Skin of body (tissue), 2 donors: ENCODE data around the gene EPHA3. TPM values are rescaled to one million over a fixed set of nuclear protein-coding genes. Genes with fewer than 3 reads are reported as not detected.

ENCODE experiments used
- DNase-seq: peaks from one replicate; lab custom pipeline; 2025; lab: John Stamatoyannopoulos, UW
- total RNA-seq: library from RNA; depleted of rRNA; stranded (reverse); fragments of >200 nt; gene quantifications from one replicate; pipeline ENCODE4 v1.2.3, GENCODE V29; 2014

EPHA3 gene
- total RNA-seq, 1 donor from 2014 or later = 11.0 TPM

DNA sequence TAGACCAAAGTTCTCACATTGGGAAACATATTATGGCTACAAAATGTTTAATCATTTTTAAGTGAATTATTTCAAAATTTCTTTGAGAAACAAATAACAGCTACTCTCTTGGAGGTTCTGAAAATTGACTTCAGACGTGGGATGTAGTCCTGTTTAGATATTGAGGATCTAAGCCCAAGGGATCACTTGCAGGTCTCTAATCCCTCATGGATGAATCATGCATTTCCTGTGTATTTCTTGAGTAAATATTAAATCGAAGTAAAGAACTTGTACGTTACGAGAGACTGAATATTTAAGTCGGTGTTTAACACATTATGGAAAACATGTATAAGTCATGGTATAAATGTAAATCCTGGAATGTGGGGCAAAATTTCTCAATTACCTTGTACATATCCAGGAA lies 119.8 kb downstream of the EPHA3 start:
- DNase-seq = no peak

- DNase-seq = no peak
These were observed 120.2 kb downstream of the EPHA3 start for GRCh38 chr3:89227634-89228033.

DNA sequence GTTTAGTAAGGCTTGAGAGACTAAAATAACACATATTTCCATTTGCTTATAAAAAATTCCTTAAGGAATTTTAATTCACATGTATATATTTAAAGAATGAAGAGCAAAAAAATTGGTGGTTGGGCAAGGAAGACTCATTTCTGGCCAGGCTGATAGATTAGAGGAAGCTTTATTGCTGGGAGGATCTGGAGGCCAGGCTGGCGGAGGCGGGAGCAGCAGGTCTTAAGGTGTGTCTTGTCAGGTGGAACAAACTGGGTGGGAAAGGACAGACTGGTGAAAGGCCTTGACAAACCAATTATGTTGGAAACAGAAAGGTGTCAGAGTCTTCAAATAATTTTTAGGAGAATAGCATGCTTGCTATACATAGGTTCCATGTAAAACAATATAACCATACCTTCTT lies 124.7 kb downstream of the EPHA3 start:
- DNase-seq = no peak

DNA sequence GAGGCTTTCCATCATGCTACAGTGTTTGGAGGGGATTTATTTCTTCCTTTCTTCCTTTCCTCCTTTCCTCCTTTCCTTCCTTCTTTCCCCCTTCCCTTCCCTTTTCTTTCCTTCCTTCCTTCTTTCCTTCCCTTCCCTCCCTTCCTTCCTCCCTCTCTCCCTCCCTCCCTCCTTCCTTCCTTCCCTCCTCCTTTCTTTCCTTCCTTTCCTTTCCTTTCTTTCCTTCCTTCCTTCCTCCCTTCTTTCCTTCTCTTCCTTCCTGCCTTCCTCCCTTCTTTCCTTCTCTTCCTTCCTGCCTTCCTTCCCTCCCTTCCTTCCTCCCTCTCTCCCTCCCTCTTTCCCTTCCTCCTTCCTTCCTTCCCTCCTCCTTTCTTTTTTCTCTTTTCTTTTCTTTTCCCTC lies 127.2 kb downstream of the EPHA3 start:
- no peak for DNase-seq

DNA sequence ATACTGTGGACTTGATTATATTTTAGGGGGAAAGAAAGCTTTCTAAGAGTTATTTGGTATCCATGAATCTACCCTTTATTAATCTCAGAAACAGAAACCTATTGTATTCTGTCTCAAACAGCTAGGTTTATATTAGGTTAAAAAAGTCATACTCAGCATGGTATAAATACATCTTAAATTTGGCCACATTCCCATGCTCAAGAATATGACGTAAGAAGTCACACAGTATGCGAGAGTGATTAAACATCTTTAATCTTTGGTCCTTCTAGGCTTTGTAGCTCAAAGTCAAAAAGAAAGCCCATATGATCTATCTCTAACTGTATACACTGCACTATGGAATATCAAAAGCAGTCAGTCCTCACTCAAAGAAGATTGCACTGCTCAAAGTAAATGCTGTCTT lies 131.4 kb downstream of the EPHA3 start:
- no peak for DNase-seq

DNA sequence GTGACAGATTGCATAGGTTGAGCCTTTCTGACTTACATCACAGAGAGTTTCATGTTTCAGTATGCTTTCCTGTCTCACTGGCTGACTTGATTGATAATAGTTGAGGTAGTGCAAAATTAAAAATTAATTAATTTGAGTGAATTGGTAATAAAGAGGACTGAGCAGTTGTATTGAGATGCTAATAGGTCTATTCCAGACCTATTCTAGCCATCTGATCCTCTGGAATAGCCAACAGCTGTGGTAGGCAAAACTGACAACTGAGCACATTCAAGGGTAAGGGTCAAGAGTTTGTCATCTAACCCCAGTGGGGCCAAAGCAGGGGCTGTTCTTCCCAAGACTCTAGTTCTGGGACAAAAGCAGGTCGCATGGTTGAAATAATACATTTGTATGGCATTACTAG lies 132.4 kb downstream of the EPHA3 start:
- DNase-seq = no peak

- DNase-seq = no peak
These were observed 138.2 kb downstream of the EPHA3 start for GRCh38 chr3:89245612-89246011.

- no peak for DNase-seq
These were observed 138.9 kb downstream of the EPHA3 start for GRCh38 chr3:89246326-89246725.

- DNase-seq = no peak
These were observed 143.3 kb downstream of the EPHA3 start for GRCh38 chr3:89250742-89251141.

GRCh38 chr3:89252016-89252415 lies 144.6 kb downstream of the EPHA3 start:
- DNase-seq = no peak

DNA sequence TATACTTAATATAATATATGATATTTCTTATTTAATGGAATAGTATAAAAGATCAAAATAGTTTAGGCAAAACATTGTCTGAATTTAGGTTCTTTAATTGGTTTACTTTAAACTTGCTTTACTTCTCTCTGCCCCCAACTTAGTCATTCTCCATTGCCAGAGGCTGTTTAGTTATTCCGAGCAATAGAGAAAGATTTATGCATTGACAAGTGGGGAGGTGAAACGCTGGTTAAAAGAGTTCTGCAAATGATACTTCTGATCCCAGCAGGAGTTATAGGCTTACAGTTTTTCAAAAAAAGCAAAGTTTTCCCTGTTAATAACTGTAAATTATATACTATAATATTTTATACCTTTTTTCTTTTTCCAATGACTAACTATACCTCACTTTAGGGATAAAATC lies 145.4 kb downstream of the EPHA3 start:
- no peak for DNase-seq

DNA sequence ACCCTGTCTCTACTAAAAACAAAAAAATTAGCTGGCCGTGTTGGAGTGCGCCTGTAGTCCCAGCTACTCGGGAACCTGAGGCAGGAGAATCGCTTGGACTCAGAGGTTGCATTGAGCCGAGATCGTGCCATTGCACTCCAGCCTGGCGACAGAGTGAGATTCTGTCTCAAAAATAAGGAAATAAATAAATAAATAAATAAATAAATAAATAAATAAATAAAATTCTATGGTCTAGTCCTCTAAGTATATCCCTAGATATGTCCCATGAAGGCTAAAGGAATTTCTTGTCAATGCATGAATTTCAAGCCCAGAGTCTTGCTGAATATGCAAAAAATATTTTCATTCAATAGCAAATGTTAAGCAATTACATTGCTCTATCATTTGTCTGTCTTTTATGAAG lies 149.0 kb downstream of the EPHA3 start:
- no peak for DNase-seq

GRCh38 chr3:89256882-89257281 lies 149.5 kb downstream of the EPHA3 start:
- no peak for DNase-seq

DNA sequence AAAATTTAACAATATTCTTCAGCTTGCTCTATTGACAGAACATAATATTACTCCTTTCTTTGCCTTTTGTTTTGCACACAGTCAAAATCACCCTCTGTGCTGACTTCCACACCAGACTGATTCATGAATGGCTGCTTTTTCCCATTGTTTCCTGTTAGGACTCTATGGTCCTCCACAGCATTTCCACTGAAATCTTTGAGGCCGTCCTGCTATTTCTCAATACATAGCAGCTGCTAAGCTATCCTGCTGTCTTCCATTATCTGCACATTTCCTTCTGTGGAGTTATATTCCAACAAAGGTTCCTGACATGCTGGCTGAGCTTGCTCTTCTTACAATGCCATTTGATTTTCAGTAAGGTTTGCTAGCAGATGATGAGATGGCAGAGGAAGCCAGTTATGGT lies 153.3 kb downstream of the EPHA3 start:
- no peak for DNase-seq

DNA sequence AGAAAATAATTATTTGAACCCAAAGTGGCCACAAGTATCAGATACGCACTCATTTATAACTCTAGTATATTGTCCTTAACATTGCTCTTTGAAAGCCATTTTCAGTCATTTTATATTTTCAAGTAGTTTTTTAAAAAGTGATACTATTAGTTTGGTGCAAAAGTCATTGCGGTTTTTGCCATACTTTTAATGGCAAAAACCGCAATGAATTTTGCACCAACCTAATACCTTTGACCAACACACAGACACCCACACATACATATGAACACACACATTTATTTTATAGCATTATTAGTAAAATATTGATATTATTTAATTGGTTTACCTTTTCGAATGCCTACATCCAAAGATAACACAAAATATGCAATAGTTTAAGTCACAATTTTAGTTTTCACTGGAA lies 154.3 kb downstream of the EPHA3 start:
- no peak for DNase-seq

DNA sequence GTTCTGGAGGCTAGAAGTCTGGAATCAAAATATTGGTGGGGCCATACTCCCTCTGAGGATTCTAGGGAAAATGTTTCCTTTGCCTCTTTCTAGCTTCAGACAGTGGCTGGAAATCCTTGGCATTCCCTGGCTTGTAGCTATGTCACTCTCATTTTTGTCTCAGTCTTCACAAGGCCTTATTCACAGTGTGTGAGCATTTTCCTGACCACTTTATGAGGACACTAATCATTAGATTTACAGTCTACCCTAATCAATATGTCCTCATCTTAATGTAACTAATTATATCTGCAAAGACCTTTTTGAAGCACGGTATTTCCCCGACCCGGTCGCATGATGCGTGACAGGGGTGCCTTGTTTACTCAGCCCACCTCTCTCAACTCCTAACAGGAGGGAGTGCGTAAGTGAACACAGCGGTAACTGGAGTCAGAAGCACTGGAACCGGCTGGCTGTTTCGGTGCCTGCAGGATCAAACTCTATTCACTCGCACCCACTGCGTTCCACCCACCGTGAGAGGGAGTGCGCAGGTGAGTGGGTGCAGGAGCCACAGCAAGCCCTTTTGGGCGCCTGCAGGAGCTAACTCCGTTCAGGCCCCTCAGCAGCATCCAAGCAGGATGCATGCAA lies 155.0 kb downstream of the EPHA3 start:
- no peak for DNase-seq

DNA sequence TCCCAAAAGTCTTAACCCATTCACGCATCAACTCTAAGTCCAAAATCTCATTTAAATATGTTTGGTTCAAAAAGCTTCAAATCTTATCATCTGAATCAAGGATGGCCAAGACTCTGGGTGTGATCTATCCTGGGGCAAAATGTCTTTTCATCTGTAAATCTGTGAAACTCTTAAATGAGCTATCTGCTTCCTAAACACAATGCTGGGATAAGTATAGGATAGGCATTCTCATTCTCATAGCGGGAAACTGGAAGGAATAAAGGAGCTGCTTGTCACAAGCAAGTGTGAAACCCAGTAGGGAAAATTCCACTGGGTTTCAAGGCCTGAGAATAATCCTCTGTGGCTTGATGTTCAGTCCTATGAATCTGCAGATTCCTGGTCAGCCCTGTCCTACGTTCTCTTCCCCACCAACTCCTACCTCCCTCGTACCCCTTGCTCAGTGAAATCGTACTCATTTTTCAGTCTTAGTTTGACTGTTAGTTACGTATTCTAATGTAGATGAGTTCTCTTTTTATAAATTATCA lies 156.7 kb downstream of the EPHA3 start:
- no peak for DNase-seq

DNA sequence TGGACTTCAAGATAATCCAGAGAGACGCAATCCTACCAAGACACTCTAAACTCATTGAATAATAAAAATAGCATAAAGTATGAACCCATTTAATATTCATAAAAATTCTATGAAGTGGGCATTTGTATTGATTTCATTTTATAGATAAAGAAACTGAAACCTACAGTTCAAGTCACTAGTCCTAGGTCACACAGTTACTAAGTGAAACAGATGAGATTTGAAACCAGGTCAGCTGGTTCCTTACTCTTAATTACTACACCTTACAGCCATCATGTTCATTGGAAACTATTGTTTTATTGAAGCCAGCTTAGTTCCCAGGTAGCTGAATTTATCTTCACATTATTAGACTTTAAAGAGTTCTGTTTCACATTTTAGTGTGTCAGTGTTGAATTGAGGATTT lies 158.7 kb downstream of the EPHA3 start:
- DNase-seq = no peak

DNA sequence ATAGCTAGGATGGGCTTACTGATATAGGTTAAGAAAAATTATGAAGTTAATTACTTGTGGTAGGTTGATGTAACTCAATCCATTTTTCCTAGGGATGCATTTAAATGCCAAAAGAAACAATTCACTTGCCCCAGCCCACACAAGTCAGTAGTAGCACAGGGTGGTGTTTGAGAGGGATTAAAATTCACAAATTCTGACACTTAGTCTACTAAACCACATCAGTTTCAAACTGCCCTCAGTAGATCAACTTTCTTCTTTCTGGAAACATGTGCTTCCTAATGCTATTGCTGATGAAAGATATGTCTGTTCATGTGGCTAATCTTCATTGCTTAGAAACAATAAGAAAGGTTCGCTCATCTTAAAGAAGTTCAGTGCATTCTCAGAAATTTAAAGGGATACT lies 160.6 kb downstream of the EPHA3 start:
- DNase-seq = no peak

GRCh38 chr3:89270201-89270600 lies 162.8 kb downstream of the EPHA3 start:
- DNase-seq = no peak

DNA sequence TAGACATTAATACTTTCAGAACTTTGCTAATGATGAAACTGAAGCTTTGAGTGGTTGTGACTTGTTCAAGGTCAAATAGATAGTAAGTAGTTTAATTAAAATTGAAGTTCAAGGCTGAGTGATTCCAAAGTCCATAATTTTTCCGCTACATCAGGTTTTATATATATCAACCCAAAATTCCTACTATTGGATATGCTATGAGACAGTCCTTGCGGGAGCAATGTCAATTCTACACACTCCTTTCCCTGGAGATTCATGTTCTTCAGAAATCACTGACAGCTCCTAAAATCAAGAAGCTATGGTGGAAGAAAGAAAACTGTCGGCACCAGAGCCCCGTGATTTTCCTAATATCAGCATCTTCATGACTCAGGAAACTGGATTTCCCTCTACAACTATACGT lies 167.6 kb downstream of the EPHA3 start:
- DNase-seq = no peak

GRCh38 chr3:89276116-89276515 lies 168.7 kb downstream of the EPHA3 start:
- no peak for DNase-seq

DNA sequence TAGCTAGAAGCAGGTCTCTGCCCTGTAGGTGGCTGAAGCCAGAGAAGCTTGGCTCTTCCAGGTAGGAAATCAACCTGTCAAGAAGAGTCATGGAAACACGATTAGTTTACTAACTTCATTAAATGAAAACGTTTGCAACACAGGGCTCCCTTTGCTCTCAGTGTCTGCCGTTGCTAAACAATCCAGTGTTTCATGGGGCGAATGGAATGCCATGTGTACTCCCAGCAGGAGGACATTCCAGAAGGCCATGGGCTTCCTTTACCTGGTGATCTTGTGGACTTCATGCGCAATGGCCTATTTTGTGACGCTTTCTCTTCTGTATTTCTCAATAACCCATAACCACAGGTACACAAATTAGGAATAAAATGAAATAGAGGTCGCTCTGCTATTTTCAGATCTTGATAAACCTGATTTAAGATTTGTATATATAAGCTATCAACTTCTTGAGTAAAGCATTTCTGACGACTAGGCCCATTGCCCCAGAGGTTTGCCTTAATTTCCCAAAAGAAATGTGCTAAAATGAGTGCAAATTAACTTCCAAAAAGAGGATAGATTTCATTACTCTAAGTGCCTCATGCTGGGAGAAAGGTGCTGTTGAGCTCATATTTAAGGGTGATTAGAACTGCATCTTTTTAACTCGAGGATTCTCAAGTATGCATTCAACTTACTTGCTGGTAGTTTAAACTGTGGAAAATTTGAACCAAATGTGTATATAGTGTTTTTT lies 171.0 kb downstream of the EPHA3 start:
- DNase-seq = no peak
